B cell (primary cell): ENCODE data around the gene HDAC7.

ENCODE experiments used
- EZH2 ChIP-seq: IDR thresholded peaks from 2 replicates; pipeline ENCODE4 v1.6.1; 2012; ENCODE audit warnings: borderline replicate concordance, low read depth, mild to moderate bottlenecking, moderate library complexity, low read length; ENCODE audit not compliant: insufficient read depth, poor library complexity, severe bottlenecking
- TF ChIP-seq, protein P1 (sequence below): fragments of 200-600 bp; IDR thresholded peaks from one replicate; pipeline ENCODE4 v1.8.0; 2022; ENCODE audit warnings: antibody characterized with exemption, mild to moderate bottlenecking

GRCh38 chr12:47750229-47750798, 69.4 kb downstream of the HDAC7 start:
- TF ChIP-seq, protein P1, sequence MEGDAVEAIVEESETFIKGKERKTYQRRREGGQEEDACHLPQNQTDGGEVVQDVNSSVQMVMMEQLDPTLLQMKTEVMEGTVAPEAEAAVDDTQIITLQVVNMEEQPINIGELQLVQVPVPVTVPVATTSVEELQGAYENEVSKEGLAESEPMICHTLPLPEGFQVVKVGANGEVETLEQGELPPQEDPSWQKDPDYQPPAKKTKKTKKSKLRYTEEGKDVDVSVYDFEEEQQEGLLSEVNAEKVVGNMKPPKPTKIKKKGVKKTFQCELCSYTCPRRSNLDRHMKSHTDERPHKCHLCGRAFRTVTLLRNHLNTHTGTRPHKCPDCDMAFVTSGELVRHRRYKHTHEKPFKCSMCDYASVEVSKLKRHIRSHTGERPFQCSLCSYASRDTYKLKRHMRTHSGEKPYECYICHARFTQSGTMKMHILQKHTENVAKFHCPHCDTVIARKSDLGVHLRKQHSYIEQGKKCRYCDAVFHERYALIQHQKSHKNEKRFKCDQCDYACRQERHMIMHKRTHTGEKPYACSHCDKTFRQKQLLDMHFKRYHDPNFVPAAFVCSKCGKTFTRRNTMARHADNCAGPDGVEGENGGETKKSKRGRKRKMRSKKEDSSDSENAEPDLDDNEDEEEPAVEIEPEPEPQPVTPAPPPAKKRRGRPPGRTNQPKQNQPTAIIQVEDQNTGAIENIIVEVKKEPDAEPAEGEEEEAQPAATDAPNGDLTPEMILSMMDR = no peak
- TF ChIP-seq EZH2 = no peak
